Heart left ventricle (tissue), 13 donors: ENCODE data around the gene DEFB123.

ENCODE experiments used
- CTCF ChIP-seq, 12 donors: fragments of 200-600 bp; sonication (generic) in 4 of 12; IDR thresholded peaks; one replicate each; pipeline versions ENCODE4 v1.5.0 to v1.8.0; 2018 to 2022; ENCODE audit warnings: antibody characterized with exemption in 12 of 12, mild to moderate bottlenecking in 5 of 12
- POLR2A ChIP-seq, 2 donors: fragments of 450-650 bp; IDR thresholded peaks; one replicate each; pipeline ENCODE4 v1.6.1; 2017; ENCODE audit warnings: antibody characterized with exemption in 2 of 2, mild to moderate bottlenecking in 2 of 2, moderate library complexity in 2 of 2
- donor health status: ischemic (EF 13 %, LVEDD 7.1; RV severe dilation, severe dysfunction).
- donor health status: DM: no; HTN: yes; CAD: no.
- donor health status: DM: no; HTN: no; CAD: no.
- donor health status: ischemic (EF 25% LVEDD 6.9; RV normal size, moderate dysfunction).
- donor health status: ischemic (EF 25% LVEDD 5.7; RV mildly dilated, moderate dysfunction).
- donor health status: ischemic (EF 35%, LVEDD 5.7; RV mildly dilated, moderate dysfunction).
- donor health status: nonischemic (EF 11% LVEDD 7.7; RV severe dilation, severe dysfunction).
- donor health status: DM: yes; HTN: yes; CAD: no.
- donor health status: PGD.
- donor health status: ischemic (EF 29% LVEDD 5.4; RV normal size, mild dysfunction).
- donor health status: nonischemic (EF 23%, LVEDD 6.1; RV moderate dilation, normal function).

GRCh38 chr20:31392836-31393235, 47.6 kb upstream of the DEFB123 start:
- TF ChIP-seq CTCF (IDR thresholded peaks at IDR 0.05) (no peak), POLR2A (IDR thresholded peaks at IDR 0.05) (no peak)
